Activated naive CD4-positive, alpha-beta T cell treated with anti-CD3 and anti-CD28 coated beads, Interleukin-2, amount 10 ng/mL, durations not matched to agents 7 days and 5 days (primary cell): Measurements from ENCODE around the gene TRIM52.

ENCODE experiments used
- CTCF ChIA-PET: fragments of 350-600 bp; sonication (Branson Sonifier 250); formaldehyde crosslinking; loops from one replicate; lab custom pipeline; 2021; ENCODE audit warnings: antibody characterized with exemption; lab: Charles Lee
- DNase-seq: peaks from one replicate; pipeline ENCODE4 v3.0.0-alpha.2; 2020
- H3K27ac Mint-ChIP-seq: one replicate; pipeline ENCODE4 v1.8.0; 2021; ENCODE audit warnings: mild to moderate bottlenecking, moderate library complexity, mixed read lengths
- H3K27me3 Mint-ChIP-seq: one replicate; pipeline ENCODE4 v1.8.0; 2021; ENCODE audit warnings: mild to moderate bottlenecking, mixed read lengths
- H3K36me3 Mint-ChIP-seq: one replicate; pipeline ENCODE4 v1.8.0; 2021; ENCODE audit warnings: mixed read lengths
- H3K4me1 Mint-ChIP-seq: one replicate; pipeline ENCODE4 v1.8.0; 2021; ENCODE audit warnings: mixed read lengths
- H3K4me3 Mint-ChIP-seq: one replicate; pipeline ENCODE4 v1.8.0; 2021; ENCODE audit warnings: mild to moderate bottlenecking, moderate library complexity, mixed read lengths
- H3K9me3 Mint-ChIP-seq: one replicate; pipeline ENCODE4 v1.8.0; 2021; ENCODE audit warnings: mixed read lengths

Gene TRIM52

GRCh38 chr5:181233088-181233800 is 27.7 kb downstream of the TRIM52 start:
- Mint-ChIP-seq H3K27me3 (no peaks in the 10 kb centered on the region), H3K4me1 (peaks cover 36% of the 10 kb centered on the region), H3K9me3 (no peaks in the 10 kb centered on the region), H3K27ac (peak overlapping the region; percentile 12), H3K4me3 (no peak overlapping the region), H3K36me3 (peaks cover 72% of the 10 kb centered on the region)
- DNase-seq = no peak
- CTCF ChIA-PET = no interaction called here

- H3K9me3 Mint-ChIP-seq = no peaks in the 10 kb centered on the region
- peak overlapping the region; percentile 12 for H3K27ac Mint-ChIP-seq
- CTCF ChIA-PET = no interaction called here
- H3K36me3 Mint-ChIP-seq = peaks cover 65% of the 10 kb centered on the region
- no peak for DNase-seq
- no peaks in the 10 kb centered on the region for H3K27me3 Mint-ChIP-seq
- H3K4me1 Mint-ChIP-seq = peaks cover 31% of the 10 kb centered on the region
- no peak overlapping the region for H3K4me3 Mint-ChIP-seq
These were observed 28.4 kb downstream of the TRIM52 start for GRCh38 chr5:181232593-181232992.

- Mint-ChIP-seq H3K4me3 (no peak overlapping the region), H3K36me3 (peaks cover 56% of the 10 kb centered on the region), H3K27ac (no peak overlapping the region), H3K9me3 (no peaks in the 10 kb centered on the region), H3K4me1 (peaks cover 33% of the 10 kb centered on the region), H3K27me3 (no peaks in the 10 kb centered on the region)
- CTCF ChIA-PET = no interaction called here
- no peak for DNase-seq
These were observed 29.5 kb downstream of the TRIM52 start for GRCh38 chr5:181231432-181231831.

- Mint-ChIP-seq H3K4me1 (peaks cover 37% of the 10 kb centered on the region), H3K36me3 (peaks cover 50% of the 10 kb centered on the region), H3K4me3 (no peak overlapping the region), H3K27me3 (no peaks in the 10 kb centered on the region), H3K27ac (peak overlapping the region; percentile 63), H3K9me3 (no peaks in the 10 kb centered on the region)
- CTCF ChIA-PET = no interaction called here
- DNase-seq = no peak
These were observed 30.4 kb downstream of the TRIM52 start for GRCh38 chr5:181230551-181230950.

- Mint-ChIP-seq H3K4me1 (peaks cover 43% of the 10 kb centered on the region), H3K9me3 (no peaks in the 10 kb centered on the region), H3K36me3 (peaks cover 45% of the 10 kb centered on the region), H3K27ac (no peak overlapping the region), H3K4me3 (no peak overlapping the region), H3K27me3 (no peaks in the 10 kb centered on the region)
- CTCF ChIA-PET = no interaction called here
- DNase-seq = no peak
These were observed 30.9 kb downstream of the TRIM52 start for GRCh38 chr5:181229996-181230395.

GRCh38 chr5:181224390-181225229 is 36.3 kb downstream of the TRIM52 start:
- Mint-ChIP-seq H3K27me3 (peaks cover 22% of the 10 kb centered on the region), H3K9me3 (no peaks in the 10 kb centered on the region), H3K4me3 (peak overlapping the region; percentile 96), H3K36me3 (peaks cover 19% of the 10 kb centered on the region), H3K27ac (peak overlapping the region; percentile 98), H3K4me1 (peaks cover 70% of the 10 kb centered on the region)
- peak; percentile 64 for DNase-seq
- CTCF ChIA-PET = interaction anchor here (0.6 to 1.8 kb wide), 4 partner anchors 10 to 34 kb away, joined by 3 to 10 read pairs (median 3); partner anchors contain the start of gene RACK1

GRCh38 chr5:181223729-181224389 is 37.1 kb downstream of the TRIM52 start:
- no peaks in the 10 kb centered on the region for H3K9me3 Mint-ChIP-seq
- peaks cover 26% of the 10 kb centered on the region for H3K27me3 Mint-ChIP-seq
- H3K36me3 Mint-ChIP-seq = peaks cover 13% of the 10 kb centered on the region
- peak overlapping the region; percentile 96 for H3K4me3 Mint-ChIP-seq
- CTCF ChIA-PET = interaction anchor here (0.6 to 1.8 kb wide), 2 partner anchors 21 to 33 kb away, joined by 3 to 10 read pairs; partner anchors contain the start of gene RACK1
- DNase-seq = peak; percentile 76
- peak overlapping the region; percentile 98 for H3K27ac Mint-ChIP-seq
- peaks cover 67% of the 10 kb centered on the region for H3K4me1 Mint-ChIP-seq

- Mint-ChIP-seq H3K36me3 (peaks cover 14% of the 10 kb centered on the region), H3K4me1 (peaks cover 72% of the 10 kb centered on the region), H3K27me3 (peaks cover 28% of the 10 kb centered on the region), H3K9me3 (no peaks in the 10 kb centered on the region), H3K4me3 (peak within 1 kb of the TSS; percentile 96), H3K27ac (peak within 1 kb of the TSS; percentile 98)
- CTCF ChIA-PET = interaction anchor here (0.6 to 1.4 kb wide), 3 partner anchors 16 to 28 kb away, joined by 3 read pairs; no protein-coding TSS in a partner anchor
- peak; percentile 98 for DNase-seq
These were observed 37.8 kb downstream of the TRIM52 start, which contains the start of gene TRIM41 for GRCh38 chr5:181223058-181223728. TRIM41 (plus strand) TSS chr5:181223281; CDS start chr5:181224000, 719 bp downstream.

- DNase-seq = no peak
These were observed 38.3 kb downstream of the TRIM52 start for GRCh38 chr5:181222630-181223057.

GRCh38 chr5:181221792-181222629 is 38.9 kb downstream of the TRIM52 start:
- CTCF ChIA-PET = interaction anchor here (0.6 to 1.4 kb wide), 4 partner anchors 15 to 37 kb away, joined by 3 read pairs; no protein-coding TSS in a partner anchor
- DNase-seq = peak; percentile 93
- Mint-ChIP-seq H3K4me1 (peaks cover 83% of the 10 kb centered on the region), H3K27ac (peak overlapping the region; percentile 98), H3K4me3 (peak overlapping the region; percentile 96), H3K36me3 (peaks cover 13% of the 10 kb centered on the region), H3K9me3 (no peaks in the 10 kb centered on the region), H3K27me3 (peaks cover 35% of the 10 kb centered on the region)

More at GRCh38 chr5:181222630-181223057, 38.3 kb downstream of the TRIM52 start:
- H3K36me3 Mint-ChIP-seq = peaks cover 16% of the 10 kb centered on the region
- H3K4me1 Mint-ChIP-seq = peaks cover 78% of the 10 kb centered on the region
- CTCF ChIA-PET = interaction anchor here (0.6 to 1.4 kb wide), 4 partner anchors 15 to 38 kb away, joined by 3 read pairs; no protein-coding TSS in a partner anchor
- peak overlapping the region; percentile 96 for H3K4me3 Mint-ChIP-seq
- H3K27ac Mint-ChIP-seq = peak overlapping the region; percentile 98
- peaks cover 32% of the 10 kb centered on the region for H3K27me3 Mint-ChIP-seq
- no peaks in the 10 kb centered on the region for H3K9me3 Mint-ChIP-seq

- Mint-ChIP-seq H3K36me3 (peaks cover 13% of the 10 kb centered on the region), H3K4me3 (peak overlapping the region; percentile 96), H3K27ac (peak overlapping the region; percentile 98), H3K27me3 (peaks cover 38% of the 10 kb centered on the region), H3K9me3 (no peaks in the 10 kb centered on the region), H3K4me1 (peaks cover 83% of the 10 kb centered on the region)
- peak; percentile 66 for DNase-seq
- CTCF ChIA-PET = interaction anchor here (1.2 kb wide), 3 partner anchors 33 to 37 kb away, joined by 3 read pairs; no protein-coding TSS in a partner anchor
These were observed 39.7 kb downstream of the TRIM52 start for GRCh38 chr5:181221105-181221791.

- Mint-ChIP-seq H3K9me3 (no peaks in the 10 kb centered on the region), H3K4me1 (peaks cover 78% of the 10 kb centered on the region), H3K27ac (peak overlapping the region; percentile 98), H3K4me3 (no peak overlapping the region), H3K36me3 (peaks cover 10% of the 10 kb centered on the region), H3K27me3 (peaks cover 41% of the 10 kb centered on the region)
- CTCF ChIA-PET = interaction anchor here (1.2 kb wide), 2 partner anchors 32 to 36 kb away, joined by 3 read pairs; no protein-coding TSS in a partner anchor
- DNase-seq = no peak
These were observed 40.8 kb downstream of the TRIM52 start for GRCh38 chr5:181220178-181220515.
